Measurements from ENCODE around the gene ACBD6.
A peak's percentile ranks its signal among the peaks of the same experiment; 100 is the strongest.

Gene ACBD6

DNA sequence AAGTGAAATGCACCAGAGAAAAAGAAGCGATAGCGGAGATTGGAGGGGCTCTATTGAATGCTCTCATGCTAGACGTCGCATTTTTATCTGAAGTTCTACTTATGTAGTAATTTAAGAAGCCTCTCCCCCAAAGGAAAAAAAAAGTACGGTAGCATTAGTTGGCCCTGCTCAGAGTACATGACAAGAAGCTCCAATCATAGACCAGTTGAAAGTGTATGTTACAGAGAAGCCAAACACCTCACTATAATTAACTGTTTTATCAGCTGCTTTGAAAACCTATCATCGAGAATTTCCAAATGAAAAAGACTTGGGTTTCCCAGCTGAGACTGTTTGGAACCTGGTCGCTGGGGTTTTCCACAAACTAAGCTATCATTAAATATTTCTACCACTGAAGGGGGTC lies 36.8 kb upstream of the ACBD6 start:
- TF ChIP-seq, protein P1, sequence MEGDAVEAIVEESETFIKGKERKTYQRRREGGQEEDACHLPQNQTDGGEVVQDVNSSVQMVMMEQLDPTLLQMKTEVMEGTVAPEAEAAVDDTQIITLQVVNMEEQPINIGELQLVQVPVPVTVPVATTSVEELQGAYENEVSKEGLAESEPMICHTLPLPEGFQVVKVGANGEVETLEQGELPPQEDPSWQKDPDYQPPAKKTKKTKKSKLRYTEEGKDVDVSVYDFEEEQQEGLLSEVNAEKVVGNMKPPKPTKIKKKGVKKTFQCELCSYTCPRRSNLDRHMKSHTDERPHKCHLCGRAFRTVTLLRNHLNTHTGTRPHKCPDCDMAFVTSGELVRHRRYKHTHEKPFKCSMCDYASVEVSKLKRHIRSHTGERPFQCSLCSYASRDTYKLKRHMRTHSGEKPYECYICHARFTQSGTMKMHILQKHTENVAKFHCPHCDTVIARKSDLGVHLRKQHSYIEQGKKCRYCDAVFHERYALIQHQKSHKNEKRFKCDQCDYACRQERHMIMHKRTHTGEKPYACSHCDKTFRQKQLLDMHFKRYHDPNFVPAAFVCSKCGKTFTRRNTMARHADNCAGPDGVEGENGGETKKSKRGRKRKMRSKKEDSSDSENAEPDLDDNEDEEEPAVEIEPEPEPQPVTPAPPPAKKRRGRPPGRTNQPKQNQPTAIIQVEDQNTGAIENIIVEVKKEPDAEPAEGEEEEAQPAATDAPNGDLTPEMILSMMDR (IDR thresholded peaks at IDR 0.05), result no peak
- Histone ChIP-seq H3K27ac (no peak overlapping the region), H3K9me3 (no peaks in the 10 kb centered on the region), H3K36me3 (no peaks in the 10 kb centered on the region), H3K4me3 (no peak overlapping the region), H3K4me1 (peaks cover 0 to 41% (median 15%) of the 10 kb centered on the region in 4 donors), H3K27me3 (no peaks in the 10 kb centered on the region)
- intact Hi-C loops (cut with DNase I; ENCODE audit: low total_unique reads), result no loop called here
- no peak for DNase-seq

DNA sequence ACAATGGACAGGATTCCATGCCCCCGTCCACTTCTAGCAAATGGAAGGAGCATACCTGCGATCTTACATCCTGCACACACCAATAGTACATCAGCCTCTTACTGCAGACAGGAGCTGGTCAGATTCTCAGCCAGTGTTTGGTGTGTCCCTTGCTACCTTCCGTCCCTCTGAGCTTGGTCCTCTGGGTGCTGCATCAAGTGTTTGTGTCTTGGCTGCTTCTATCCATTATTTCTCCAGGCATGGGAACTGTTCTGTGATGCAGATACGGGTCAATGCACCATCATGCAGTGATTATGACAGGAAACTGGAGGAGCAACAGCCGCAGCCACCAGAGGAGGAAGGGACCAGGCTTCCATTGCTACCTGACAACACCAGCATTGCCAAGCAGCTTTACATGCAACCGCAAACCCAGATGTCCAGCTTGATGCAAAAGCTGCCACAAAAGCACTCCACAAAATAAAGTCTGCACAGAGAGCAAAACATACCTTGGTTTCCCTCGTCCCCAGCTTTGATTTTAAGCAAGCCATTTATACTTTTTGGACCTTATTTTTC lies 34.5 kb upstream of the ACBD6 start:
- intact Hi-C loops (cut with DNase I; ENCODE audit: low total_unique reads), result no loop called here
- Histone ChIP-seq H3K9me3 (no peaks in the 10 kb centered on the region), H3K4me1 (peaks cover 0 to 18% (median 6%) of the 10 kb centered on the region in 4 donors), H3K36me3 (no peaks in the 10 kb centered on the region), H3K27ac (no peak overlapping the region), H3K4me3 (no peak overlapping the region), H3K27me3 (no peaks in the 10 kb centered on the region)
- TF ChIP-seq, protein P1 (IDR thresholded peaks at IDR 0.05), result no peak
- no peak for DNase-seq

DNA sequence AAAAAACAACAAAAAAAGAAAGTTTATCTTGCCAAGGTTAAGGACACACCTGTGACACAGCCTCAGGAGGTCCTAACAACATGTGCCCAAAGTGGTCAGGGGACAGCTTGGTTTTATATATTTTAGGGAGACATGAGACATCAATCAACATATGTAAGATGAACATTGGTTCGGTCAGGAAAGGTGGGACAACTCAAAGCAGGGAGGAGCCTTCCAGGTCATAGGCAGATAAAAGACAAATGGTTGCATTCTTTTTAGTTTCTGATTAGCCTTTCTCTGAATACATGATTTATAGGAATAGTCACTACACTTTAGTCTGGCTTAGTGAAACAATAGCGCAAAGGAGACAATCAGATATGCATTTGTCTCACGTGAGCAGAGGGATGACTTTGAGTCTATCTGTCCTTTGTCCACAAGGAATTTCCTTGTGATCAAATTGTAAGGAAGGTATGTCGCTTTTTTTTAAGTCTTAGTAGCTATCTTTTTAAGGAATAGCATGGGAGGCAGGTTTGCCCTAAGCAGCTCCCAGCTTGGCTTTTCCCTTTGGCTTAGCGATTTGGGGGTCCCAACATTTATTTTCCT lies 33.1 kb upstream of the ACBD6 start:
- no peak overlapping the region for H3K27ac ChIP-seq
- intact Hi-C loops (cut with DNase I; ENCODE audit: low total_unique reads), result no loop called here
- no peaks in the 10 kb centered on the region for H3K36me3 ChIP-seq
- no peak for DNase-seq
- TF ChIP-seq, protein P1 (IDR thresholded peaks at IDR 0.05), result no peak
- no peaks in the 10 kb centered on the region for H3K27me3 ChIP-seq
- no peaks in the 10 kb centered on the region for H3K9me3 ChIP-seq
- peaks cover 0 to 9% (median 1%) of the 10 kb centered on the region in 4 donors for H3K4me1 ChIP-seq
- H3K4me3 ChIP-seq, result no peak overlapping the region

DNA sequence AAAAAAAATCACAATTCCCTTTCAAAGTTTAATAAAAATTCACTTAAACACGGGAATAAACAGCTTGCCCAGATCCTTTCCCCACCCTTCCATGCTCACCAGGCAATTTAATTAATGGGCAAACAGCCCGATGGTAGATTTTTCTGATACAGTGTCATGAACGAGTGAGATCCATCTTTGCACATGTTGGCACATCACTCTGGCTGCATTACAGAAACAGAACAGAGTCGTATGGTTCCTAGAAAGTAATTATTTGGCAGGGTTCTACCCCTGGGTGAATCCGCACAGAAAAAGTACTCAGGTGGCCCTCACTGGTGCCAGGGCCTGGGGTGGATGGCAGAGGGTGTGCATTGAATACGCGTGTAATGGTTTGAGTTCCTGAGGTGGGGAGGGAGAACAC lies 31.8 kb upstream of the ACBD6 start:
- H3K27ac ChIP-seq, result no peak overlapping the region

DNA sequence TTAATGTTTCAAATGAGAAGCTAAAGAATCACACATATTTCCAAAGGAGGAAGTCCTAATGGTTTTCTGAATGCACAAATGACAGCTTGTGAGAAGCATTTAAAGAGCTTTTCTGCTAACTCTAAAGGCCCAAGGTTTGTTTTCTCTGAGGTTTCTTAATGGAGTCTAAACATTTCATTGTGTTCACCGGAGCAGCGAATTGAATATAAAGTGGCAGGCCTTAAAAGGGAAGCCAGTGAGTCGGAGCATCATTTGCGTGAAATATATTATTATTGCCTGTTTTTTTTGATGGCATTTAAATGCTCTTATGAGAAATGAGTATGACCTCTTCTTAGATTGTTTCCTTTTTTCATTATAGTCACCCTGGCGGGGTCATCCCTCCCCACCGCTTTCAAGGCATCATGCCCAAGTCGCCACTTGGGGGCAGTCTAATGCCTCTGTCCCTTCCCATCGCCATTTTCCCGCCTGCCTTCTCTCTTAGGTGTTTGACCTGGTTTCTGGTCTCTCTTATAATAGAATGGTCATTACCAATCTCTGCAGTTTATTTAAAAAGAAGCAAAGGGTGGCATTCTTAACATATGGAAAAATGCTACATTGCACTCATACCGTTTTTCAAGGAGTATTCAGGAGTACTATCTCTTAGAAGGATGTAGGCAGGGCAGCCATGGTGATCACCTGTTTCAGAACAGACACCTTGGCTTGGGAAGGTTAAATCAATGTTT lies 31.1 kb upstream of the ACBD6 start:
- H3K27me3 ChIP-seq, result no peaks in the 10 kb centered on the region
- no peak overlapping the region for H3K4me3 ChIP-seq
- TF ChIP-seq, protein P1 (IDR thresholded peaks at IDR 0.05), result peak; percentile 73 to 80
- peaks cover 0 to 24% (median 8%) of the 10 kb centered on the region in 4 donors for H3K4me1 ChIP-seq
- H3K27ac ChIP-seq, result no peak overlapping the region
- no peaks in the 10 kb centered on the region for H3K9me3 ChIP-seq
- no peaks in the 10 kb centered on the region for H3K36me3 ChIP-seq
- peak; percentile 52 to 72 for DNase-seq
- intact Hi-C loops (cut with DNase I; ENCODE audit: low total_unique reads), result loop anchor here (5.0 kb wide), 1 partner anchor 329 kb away; no protein-coding TSS in a partner anchor

More for the DNA sequence above, 31.8 kb upstream of the ACBD6 start:
- Histone ChIP-seq H3K36me3 (no peaks in the 10 kb centered on the region), H3K27me3 (no peaks in the 10 kb centered on the region), H3K9me3 (no peaks in the 10 kb centered on the region), H3K4me1 (peaks cover 0 to 18% (median 5%) of the 10 kb centered on the region in 4 donors), H3K4me3 (no peak overlapping the region)
- DNase-seq, result no peak
- TF ChIP-seq, protein P1 (IDR thresholded peaks at IDR 0.05), result no peak
- intact Hi-C loops (cut with DNase I; ENCODE audit: low total_unique reads), result loop anchor here (5.0 kb wide), 1 partner anchor 328 kb away; no protein-coding TSS in a partner anchor
